OCI-LY3 (cell line): ENCODE measurements around the gene FRYL.

Source experiments
- CTCF ChIP-seq: fragments of 200-600, 300-600 bp; sonication (generic); IDR thresholded peaks from 2 replicates; pipeline ENCODE4 v1.5.1; 2014; ENCODE audit warnings: antibody characterized with exemption, low read length, low read depth
- EZH2phosphoT487 ChIP-seq: fragments of 200-600 bp; shearing (Covaris generic); IDR thresholded peaks from 2 replicates; pipeline ENCODE4 v1.6.1; 2018; ENCODE audit warnings: antibody characterized with exemption, mixed run types, low read depth

DNA sequence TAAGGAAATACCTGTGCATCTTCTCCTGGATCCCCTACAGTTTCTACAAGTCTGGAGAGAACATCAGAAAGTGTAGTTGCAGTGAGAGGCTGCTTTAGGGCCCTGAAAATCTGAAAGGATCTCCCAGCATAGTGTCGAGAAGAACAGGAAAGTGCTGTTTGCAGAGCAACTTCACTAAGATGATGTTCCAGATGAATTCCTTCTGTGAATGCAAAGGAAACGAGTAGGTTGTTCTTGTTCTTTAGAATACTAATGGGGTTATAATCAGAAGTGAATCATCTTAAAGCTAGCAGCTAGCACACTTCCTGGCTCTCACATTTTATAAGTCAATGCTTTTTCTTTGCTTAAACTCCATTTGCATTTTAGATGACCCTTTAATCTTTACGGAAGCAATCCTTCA, 236.3 kb downstream of the FRYL start:
- TF ChIP-seq CTCF (no peak), EZH2phosphoT487 (no peak)
